Body of pancreas (tissue), 4 donors: ENCODE results near the gene PLEKHA6.

Source experiments
- POLR2A ChIP-seq, 3 donors: fragments of 450-650 bp; IDR thresholded peaks; one replicate each; pipeline ENCODE4 v1.6.1; 2016; ENCODE audit warnings: antibody characterized with exemption in 3 of 3, mild to moderate bottlenecking in 2 of 3
- TF ChIP-seq, protein P1 (sequence below), 7 experiments: fragments of 450-650 bp in 4 of 7; fragments of 200-600 bp in 3 of 7; sonication (generic) in 3 of 7; IDR thresholded peaks; one replicate each; pipeline ENCODE4 v1.5.1; 2016 to 2019; ENCODE audit warnings: antibody characterized with exemption in 7 of 7

DNA sequence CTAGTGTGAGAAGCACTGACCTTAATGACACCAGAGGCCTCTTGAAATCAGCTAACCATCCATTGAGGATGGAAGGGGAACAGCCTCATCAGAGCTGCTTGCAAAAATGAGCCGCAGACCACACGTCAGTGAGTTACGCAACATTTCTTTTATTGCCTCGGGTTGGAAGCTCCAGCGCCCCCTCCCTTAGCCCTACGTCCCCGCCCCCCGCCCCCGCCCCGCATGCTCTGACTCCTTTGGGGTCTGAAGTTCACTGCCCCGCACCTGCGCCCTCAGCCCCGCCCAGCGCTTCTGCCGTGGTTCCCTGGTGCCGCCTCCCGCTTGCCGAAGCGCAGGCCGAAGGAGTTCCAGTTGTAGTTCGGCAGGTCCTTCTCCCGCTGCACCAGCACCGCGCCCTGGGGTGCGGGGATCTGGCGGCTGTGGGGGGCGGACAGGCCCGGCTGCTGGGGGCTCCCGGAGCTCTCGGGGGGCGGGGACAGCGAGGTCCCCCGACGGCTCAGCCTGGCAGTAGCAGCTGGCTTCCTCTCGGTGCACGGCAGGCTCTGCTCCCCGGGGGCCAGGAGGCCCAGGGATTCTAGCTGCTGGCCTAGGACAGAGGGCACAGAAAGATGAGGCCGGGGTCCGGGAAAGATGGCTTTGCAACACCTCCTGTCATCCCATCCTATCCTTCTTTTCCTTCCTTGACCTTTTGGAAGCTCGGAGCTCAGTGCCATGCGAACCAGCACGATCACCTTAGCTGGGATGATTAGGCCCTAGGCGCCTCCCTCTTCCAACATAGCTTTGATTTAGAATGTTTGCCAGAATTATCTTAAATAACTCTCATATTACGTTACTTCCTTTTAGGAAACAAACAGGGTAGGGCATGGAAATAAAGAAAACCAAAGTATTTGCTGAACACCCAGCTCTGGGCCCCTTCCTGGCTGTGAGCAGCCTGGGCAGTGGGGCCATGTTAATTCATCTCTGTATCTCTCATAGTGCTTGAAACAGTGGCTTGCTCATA, 169.2 kb downstream of the PLEKHA6 start:
- TF ChIP-seq POLR2A (IDR thresholded peaks at IDR 0.05) = no peak
- TF ChIP-seq, protein P1, sequence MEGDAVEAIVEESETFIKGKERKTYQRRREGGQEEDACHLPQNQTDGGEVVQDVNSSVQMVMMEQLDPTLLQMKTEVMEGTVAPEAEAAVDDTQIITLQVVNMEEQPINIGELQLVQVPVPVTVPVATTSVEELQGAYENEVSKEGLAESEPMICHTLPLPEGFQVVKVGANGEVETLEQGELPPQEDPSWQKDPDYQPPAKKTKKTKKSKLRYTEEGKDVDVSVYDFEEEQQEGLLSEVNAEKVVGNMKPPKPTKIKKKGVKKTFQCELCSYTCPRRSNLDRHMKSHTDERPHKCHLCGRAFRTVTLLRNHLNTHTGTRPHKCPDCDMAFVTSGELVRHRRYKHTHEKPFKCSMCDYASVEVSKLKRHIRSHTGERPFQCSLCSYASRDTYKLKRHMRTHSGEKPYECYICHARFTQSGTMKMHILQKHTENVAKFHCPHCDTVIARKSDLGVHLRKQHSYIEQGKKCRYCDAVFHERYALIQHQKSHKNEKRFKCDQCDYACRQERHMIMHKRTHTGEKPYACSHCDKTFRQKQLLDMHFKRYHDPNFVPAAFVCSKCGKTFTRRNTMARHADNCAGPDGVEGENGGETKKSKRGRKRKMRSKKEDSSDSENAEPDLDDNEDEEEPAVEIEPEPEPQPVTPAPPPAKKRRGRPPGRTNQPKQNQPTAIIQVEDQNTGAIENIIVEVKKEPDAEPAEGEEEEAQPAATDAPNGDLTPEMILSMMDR (IDR thresholded peaks at IDR 0.05) = no peak
